Neural progenitor cell (in vitro differentiated cells): Measurements from ENCODE around the gene PRKCI.

ENCODE experiments used
- CTCF ChIP-seq: fragments of 200-600 bp; sonication (generic); IDR thresholded peaks from 2 replicates; pipeline ENCODE4 v1.5.1; 2017; ENCODE audit warnings: antibody characterized with exemption, mild to moderate bottlenecking
- EZH2 ChIP-seq: fragments of 200-600 bp; sonication (generic); IDR thresholded peaks from 2 replicates; pipeline ENCODE4 v1.6.1; 2017; ENCODE audit warnings: antibody characterized with exemption, mild to moderate bottlenecking, moderate library complexity

- TF ChIP-seq CTCF (no peak), EZH2 (no peak)
Measured at GRCh38 chr3:170247875-170248274, 25.7 kb downstream of the PRKCI start.
